ENCODE results near the gene PRKN.

DNA sequence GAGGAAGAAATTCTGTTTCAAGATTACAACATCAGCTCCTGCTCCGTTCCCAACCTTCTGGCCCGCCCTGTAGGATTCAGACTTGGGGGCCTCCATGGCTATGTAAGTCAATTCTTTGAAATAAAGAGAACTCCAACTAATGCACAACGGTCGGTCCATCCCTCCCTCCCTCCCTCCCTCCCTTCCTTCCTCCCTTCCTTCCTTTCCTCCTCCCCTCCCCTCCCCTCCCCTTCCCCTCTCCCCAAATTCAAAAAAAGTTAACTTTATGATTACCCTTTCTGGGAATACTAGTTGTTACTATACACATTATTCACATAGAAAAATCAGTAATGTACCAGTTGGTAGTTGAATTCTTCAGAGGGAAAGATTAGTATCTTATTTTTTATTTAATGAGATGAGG is 1274.0 kb downstream of the PRKN start:
- TF ChIP-seq, protein P1, sequence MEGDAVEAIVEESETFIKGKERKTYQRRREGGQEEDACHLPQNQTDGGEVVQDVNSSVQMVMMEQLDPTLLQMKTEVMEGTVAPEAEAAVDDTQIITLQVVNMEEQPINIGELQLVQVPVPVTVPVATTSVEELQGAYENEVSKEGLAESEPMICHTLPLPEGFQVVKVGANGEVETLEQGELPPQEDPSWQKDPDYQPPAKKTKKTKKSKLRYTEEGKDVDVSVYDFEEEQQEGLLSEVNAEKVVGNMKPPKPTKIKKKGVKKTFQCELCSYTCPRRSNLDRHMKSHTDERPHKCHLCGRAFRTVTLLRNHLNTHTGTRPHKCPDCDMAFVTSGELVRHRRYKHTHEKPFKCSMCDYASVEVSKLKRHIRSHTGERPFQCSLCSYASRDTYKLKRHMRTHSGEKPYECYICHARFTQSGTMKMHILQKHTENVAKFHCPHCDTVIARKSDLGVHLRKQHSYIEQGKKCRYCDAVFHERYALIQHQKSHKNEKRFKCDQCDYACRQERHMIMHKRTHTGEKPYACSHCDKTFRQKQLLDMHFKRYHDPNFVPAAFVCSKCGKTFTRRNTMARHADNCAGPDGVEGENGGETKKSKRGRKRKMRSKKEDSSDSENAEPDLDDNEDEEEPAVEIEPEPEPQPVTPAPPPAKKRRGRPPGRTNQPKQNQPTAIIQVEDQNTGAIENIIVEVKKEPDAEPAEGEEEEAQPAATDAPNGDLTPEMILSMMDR (IDR thresholded peaks at IDR 0.05 in 8 of 11, conservative IDR thresholded peaks at IDR 0.05 in 3 of 11): no peak
- TF ChIP-seq POLR2A (IDR thresholded peaks at IDR 0.05): no peak
